GM19328 (cell line): Measurements from ENCODE around the gene CUL4A.

ENCODE experiments used
- ATAC-seq: cut with Tn5 transposase; IDR thresholded peaks from one replicate; pipeline ENCODE4 v1.9.1; 2021; ENCODE audit warnings: mild to moderate bottlenecking, moderate library complexity; ENCODE audit not compliant: unreplicated experiment

CUL4A gene

DNA sequence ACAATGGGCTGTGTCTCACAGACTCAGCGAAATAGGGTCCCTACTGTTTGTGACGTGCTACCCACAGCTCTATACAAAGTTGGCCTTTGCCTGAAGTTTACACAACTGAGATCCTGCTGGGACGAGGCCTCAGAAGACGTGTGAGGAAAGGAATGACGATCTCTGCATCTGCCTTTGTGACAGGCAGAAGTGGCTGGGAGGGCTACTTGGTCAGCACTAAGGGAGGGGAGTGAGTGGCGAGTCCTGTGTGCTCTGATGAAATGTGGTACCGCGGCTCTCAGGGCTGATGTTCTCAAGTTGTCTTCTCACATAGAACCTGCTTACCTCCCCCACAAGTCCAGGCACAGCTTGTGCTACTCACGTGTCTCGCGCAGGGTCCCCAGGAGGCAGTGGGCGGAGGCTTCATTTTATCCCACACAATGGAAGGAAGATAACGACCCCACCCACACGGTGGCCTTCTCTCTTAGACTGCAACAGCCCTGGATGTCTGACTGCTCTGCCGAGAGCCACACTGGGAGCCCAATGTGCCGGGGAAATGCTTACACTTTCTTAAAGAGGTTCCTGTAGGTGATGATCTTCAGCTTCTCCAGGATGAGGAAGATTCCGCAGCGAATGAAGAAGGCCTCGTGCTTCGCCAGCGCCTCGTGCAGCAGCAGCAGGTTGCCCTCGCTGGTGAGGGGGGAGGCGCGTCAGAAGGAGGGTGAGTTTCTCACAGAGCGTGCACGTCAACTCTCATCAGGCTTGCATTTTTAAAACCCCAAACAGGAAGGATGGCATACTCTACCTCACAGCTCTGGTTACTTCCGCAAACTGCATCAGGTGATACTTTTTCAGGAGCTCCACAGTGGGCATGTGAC is 29.8 kb upstream of the CUL4A start:
- no peak for ATAC-seq

DNA sequence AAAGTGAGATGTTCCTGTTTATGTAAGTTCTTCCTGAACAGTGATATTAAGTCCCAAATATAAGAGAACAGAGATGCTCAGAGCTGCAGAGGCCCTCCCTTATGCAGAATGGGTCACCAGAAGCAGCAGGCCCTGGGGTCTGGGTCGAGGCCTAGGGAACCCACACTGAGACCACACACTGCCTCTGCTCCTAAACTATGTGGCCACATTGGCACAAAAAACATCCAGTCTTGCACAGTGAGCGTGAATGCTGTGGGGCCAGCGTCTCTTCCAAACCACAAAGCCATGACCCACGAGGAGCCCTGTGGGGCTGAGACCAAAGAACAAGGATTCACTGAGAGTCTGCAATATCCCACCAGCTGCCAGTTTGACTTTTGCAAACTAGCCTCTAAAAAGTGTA is 27.4 kb upstream of the CUL4A start:
- ATAC-seq, result no peak

DNA sequence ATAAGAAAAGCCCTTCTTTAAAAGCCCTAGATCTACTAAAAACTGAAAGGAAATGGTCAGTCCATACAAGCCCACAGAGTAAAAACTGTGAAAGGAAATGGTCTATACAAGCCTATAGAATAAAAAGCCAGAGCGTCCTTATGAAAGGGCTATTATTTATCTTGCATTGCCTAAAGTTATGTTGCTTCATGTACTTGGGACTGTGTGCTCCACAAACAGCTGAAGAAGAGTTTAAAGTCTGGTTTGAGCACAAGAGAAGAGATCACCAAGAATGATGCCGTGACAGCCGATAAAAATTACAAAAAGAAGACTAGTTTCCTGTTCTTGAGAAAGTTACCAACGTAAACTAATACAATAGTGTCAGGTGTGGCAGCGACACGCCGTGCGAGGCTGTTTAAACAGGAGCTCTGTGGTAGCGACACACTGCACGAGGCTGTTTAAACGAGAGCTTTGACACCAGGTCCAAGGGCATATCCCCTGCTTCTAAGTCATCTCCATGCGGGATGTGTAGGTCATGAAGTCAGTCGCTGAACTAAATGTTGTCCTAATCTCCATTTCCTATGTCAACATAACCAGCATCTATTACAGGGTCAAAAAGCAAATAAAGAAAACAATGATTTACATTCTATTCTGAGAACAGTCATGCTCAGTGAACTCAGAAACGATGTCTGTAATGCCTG is 25.8 kb upstream of the CUL4A start:
- no peak for ATAC-seq

GRCh38 chr13:113184568-113185440 is 24.6 kb upstream of the CUL4A start:
- no peak for ATAC-seq

- ATAC-seq, result no peak
Observed at GRCh38 chr13:113186061-113186900, 23.1 kb upstream of the CUL4A start.

- no peak for ATAC-seq
Observed at GRCh38 chr13:113187263-113187669, 22.1 kb upstream of the CUL4A start.

- ATAC-seq, result no peak
Observed at GRCh38 chr13:113187883-113188665, 21.3 kb upstream of the CUL4A start.

- no peak for ATAC-seq
Observed at GRCh38 chr13:113190181-113190580, 19.2 kb upstream of the CUL4A start.

GRCh38 chr13:113192279-113192678 is 17.1 kb upstream of the CUL4A start:
- no peak for ATAC-seq

DNA sequence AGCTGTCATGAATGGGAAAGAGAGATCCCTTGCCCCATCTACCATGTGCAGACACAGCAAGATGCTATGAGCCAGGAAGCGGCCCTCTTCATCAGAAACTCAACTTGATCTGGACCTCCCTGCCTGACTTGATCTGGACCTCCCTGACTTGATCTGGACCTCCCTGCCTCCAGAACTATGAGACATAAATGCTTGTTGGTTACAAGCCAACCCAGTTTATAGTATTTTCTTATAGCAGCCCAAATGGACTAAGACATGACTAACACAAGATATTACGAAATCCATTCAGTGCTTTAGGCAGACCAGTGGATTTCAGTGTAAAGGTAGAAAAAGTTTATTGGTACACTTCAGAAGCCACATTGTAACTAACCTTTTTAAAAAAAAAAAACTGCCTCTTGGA is 16.5 kb upstream of the CUL4A start:
- no peak for ATAC-seq

- ATAC-seq, result no peak
Observed at GRCh38 chr13:113195360-113195759, 14.1 kb upstream of the CUL4A start.

GRCh38 chr13:113196970-113197737 is 12.3 kb upstream of the CUL4A start:
- ATAC-seq, result no peak

DNA sequence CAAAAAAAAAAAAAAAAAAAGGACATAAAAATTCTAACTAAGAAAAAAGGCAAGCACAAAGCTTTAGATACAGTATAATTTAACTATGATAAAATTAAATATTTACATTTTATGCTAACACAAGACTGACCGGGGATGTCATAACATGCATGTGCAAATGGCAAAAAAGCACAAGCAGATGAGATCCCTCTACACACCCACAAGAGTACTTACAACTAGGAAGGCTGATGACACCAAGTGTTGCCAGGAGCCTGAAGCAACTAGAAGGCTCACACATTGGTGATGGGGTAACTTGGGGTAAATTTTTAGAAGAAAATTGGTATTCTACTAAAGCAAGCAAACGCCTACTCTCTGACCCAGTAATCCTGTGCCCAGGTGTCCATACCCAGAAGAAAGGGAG is 7.6 kb upstream of the CUL4A start:
- no peak for ATAC-seq

GRCh38 chr13:113202912-113203311 is 6.5 kb upstream of the CUL4A start:
- ATAC-seq, result no peak

DNA sequence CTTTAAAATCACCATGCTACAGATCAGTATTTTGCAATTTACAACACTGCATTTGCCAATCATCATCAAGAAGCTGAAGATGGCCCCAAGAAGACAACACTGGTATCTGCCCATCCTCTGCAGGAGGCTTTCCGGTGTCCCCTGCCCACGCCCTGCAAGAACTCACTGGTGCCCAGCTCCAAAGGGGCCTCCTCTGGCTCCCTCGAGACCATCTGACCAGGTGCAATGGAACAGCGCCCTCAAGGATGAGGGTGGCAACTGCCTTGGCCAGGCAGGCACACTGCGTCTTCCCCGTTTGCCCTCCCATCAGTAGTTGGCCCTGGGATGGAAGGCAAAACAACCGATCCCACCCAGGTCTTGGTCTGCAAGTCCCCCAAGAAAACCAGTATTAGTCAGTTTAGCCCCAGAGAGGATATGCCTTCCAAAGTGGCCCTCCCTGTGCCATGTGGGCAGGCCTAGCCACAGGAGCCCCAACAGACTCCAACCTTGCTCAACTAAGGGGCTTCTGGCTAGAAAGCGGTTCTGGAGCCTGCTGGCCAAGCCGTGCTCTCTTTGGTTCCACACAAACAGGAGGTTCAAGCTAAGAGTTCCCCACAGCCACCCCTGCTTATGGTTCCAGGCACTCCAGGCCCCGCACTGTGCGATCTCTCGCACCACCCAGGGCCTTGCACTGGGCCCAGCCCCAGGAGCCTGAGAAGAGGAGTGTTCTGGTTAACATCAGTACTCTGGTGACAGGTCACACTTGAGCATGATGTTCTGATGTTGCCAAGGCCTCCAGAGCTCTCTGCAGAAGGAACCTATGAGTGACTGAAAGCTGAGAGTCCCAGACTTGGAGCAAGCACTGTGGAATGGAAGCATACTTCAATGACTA is 5.7 kb upstream of the CUL4A start:
- ATAC-seq, result no peak

GRCh38 chr13:113204378-113204734 is 5.1 kb upstream of the CUL4A start:
- no peak for ATAC-seq

GRCh38 chr13:113205428-113205931 is 3.9 kb upstream of the CUL4A start:
- ATAC-seq, result no peak

DNA sequence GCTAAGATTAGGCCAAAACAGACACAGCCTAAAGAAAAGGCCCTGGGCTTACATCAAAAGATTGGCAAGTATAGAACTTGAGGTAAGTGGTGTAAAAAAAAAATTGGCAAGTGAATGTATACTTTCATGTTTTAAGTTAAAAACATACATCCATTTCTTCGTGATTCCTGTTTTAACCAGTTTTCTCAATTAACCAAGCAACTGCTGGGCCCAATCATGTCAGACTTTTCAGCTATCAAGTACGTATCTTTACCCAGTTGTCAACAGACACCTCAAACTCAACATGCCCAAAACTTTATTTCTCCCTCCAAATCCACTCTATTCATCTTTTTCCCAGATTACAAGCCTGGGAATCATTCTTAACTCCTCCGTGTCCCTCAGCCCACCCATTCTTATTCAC is 2.0 kb upstream of the CUL4A start:
- no peak for ATAC-seq
